Esophagus squamous epithelium (tissue), 4 donors: ENCODE results near the gene BANP.

Experiments used
- CTCF ChIP-seq, 6 experiments: fragments of 450-650 bp in 4 of 6; fragments of 200-600 bp in 2 of 6; sonication (generic) in 2 of 6; IDR thresholded peaks; one replicate each; pipeline ENCODE4 v1.5.1; 2016 to 2019; ENCODE audit warnings: antibody characterized with exemption in 6 of 6, mild to moderate bottlenecking in 4 of 6, moderate library complexity in 4 of 6
- POLR2A ChIP-seq, 4 donors: fragments of 450-650 bp; IDR thresholded peaks; one replicate each; pipeline ENCODE4 v1.6.1; 2017; ENCODE audit warnings: antibody characterized with exemption in 4 of 4, mild to moderate bottlenecking in 4 of 4, moderate library complexity in 3 of 4

GRCh38 chr16:87982581-87983041 is 31.4 kb downstream of the BANP start:
- no peak for TF ChIP-seq CTCF (IDR thresholded peaks at IDR 0.05)
- TF ChIP-seq POLR2A (IDR thresholded peaks at IDR 0.05), result no peak
